HuH-7 (cell line): ENCODE data around the gene RPS18.

Source experiments
- DNase-seq: peaks from one replicate; pipeline ENCODE4 v3.0.0; 2011; ENCODE audit warnings: low spot score

Gene RPS18

DNA sequence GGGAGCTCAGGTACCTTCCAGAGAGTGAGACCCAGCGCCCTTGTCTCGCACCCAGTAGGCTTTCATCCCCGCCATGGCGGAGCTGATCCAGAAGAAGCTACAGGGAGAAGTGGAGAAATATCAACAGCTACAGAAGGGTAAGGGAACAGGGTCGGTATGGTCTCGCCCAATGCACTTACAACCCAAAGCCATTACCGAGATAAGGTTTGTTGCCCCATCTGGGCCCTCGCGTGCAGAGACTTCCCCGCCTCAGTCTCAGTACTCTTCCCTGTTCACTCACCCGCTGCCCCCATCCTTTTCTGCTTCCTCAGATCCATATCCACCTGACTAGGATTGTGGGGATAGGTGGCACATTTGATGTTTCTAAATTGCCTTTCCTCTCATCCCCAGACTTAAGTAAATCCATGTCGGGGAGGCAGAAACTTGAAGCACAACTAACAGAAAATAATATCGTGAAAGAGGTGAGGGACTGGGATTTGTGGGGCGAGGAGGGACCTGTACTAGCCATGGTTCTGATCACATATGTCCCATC lies 18.0 kb downstream of the RPS18 start:
- no peak for DNase-seq

GRCh38 chr6:33290459-33290858 lies 18.6 kb downstream of the RPS18 start:
- no peak for DNase-seq

DNA sequence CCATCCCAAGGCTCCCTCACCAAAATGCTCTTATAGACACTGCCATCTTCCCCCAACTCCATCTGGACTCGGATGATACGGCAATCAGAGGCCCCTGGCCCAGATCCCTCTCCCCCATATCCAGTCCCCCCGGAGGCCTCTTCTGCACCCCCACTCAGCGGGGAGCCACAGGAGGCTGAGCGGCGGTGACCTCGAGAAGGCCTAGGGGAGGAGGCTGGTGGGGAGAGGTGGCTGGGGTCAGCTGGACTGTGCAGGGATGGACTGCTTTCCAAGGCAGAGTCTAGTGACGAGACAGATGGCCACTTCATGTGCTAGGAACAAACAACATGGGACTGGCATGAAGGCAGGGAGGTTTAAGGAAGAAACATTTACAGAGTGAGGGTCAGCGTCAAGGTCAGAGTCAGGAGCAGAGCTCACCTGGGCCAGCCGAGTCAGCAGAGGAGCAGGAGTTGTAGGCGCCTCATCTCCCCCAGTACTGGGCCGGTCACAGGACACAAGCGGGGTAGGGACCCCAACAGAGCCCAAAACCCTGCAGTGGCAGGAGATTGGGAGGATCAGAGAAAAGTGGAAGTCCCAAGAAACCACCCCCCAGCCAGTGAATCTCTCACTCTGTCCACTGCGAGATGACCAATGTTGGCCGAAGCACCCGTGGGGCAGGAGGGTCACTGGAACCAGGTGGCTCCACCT lies 21.3 kb downstream of the RPS18 start:
- no peak for DNase-seq

DNA sequence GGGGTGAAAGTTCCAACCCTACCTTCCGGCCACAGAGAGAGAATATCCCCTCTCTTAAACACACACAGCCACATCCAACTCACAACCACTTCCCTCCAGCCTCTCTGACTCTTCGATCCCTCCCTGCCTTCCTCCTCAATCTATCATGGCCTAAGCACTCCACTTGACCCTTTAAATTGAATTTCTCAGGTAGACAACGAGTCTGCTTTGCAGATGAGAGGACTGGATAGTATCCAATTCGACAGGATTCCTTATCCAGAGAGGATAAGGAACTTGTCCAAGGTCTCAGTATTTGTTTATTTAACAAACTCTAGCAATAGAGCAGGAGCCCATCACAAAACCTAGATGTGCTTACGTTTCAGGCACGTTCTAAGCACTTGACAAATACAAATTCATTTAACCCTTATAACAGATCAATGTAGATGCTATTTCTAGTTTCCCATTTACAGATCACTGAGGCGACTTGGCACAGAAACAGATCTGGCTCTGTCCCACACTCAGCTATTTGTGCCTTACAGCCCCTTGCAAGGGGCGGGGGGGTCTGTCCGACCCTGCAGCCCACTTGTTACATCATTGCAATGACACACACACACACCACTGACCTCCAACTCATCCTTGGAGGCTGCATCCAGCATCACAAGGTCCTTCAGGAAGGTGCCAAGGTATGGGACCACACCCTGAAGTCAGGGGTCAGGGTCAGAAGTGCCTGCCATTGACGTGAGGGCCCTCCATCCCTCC lies 22.4 kb downstream of the RPS18 start:
- DNase-seq: no peak

- no peak for DNase-seq
Measured at GRCh38 chr6:33295621-33296369, 23.9 kb downstream of the RPS18 start.

GRCh38 chr6:33296797-33297405 lies 25.0 kb downstream of the RPS18 start:
- no peak for DNase-seq

- DNase-seq: peak; percentile 47
Measured at GRCh38 chr6:33297406-33297955, 25.6 kb downstream of the RPS18 start.

- peak; percentile 51 for DNase-seq
Measured at GRCh38 chr6:33297956-33298772, 26.3 kb downstream of the RPS18 start.

DNA sequence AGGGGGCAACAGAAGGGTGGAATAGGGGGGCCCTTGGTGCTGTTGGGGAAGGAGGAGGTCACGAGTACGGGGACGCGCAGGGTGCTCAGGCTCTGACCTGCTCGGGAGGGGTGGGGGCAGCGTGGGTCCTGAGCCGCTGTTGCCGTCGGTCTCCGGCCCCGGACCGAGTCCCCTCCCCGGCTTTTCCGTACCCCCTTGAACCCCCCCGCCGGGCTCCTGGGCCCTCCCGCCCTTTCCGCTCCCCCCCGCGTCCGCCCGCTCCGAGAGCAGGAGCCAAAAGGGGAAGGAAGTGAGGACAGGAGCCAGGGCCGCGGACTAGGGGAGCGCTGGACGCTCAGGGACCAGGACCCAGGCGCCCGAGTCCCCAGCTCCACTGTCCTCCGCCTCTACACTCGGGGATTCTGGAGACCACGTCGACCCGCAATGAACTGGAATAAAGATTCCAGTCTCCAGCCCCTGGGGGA lies 26.9 kb downstream of the RPS18 start, which contains the start of gene RGL2:
Gene RGL2, minus strand, starts transcription at position 170 of the 464 bp plus-strand sequence. CDS start 332 bp downstream, outside the sequence.
- DNase-seq: peak; percentile 14

DNA sequence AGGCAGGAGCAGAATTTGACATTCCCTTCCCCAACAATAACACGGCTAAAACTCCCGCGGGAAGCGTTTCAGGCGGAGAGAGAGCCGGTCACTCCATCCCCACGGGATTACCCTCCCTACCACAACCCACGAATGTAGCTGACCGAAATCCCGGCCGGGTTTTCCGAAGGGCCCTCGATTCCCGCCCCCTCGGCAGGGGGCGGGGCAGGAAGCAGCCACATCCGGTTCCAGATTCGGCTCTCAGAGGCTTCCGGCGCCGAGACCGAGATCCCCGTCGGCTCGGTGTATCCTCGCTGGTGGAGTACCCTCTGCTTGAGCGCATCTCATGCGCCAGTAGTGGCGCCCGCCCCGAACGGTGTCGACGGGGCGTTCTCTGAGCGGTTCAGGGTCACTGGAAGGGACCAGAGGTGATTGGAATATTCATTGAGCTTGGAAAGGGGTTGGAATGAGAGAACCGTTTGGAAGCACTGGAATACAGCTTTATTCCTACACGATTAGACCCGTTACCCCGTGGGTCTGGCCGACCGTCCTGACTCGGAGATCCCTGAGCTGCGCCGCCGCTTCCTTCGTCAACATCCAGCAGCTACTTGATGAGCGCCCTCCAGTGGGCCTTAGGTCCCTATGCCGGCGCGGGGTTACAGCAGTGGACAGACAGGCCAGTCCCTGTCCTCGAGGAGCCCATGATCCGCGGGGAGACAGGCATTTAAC lies 27.5 kb downstream of the RPS18 start:
- peak; percentile 78 for DNase-seq

DNA sequence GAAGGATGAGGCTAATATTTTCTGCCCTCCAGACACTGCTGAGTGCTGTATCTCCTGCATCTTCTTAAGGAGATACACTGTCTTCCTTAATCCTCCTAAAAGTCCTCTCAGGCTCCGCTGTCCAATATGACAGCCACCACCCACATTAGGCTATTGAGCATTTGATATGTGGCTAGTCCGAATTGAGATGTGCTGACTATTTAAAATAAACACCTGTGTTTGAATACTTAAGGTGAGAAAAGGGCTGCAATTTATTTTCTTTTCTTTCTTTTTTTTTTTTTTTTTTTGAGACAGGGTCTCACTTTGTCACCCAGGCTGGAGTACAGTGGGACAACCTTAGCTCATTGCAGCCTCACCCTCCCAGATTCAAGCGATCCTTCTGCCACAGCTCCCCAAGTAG lies 30.0 kb downstream of the RPS18 start:
- DNase-seq: no peak

DNA sequence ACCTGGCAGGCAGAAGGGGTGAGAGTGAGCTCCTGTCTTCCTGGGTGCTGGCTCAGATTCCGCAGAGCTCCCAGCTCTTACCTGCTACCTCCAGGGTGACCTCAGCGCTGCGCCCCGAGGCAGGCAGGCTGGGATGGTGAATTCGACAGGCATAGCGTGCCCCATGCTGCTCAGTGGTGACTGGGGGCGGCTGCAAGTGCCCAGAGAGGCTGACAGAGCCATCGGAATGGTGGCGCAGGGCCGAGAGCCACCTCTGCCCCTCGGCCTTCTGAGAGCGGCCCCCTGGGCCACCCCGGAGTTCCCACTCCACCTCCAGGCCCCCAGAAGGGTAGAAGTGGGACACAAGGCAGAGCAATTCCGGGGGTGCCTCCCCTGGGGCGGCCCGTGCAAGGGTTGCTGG lies 32.3 kb downstream of the RPS18 start:
- DNase-seq: no peak

GRCh38 chr6:33305052-33305451 lies 33.2 kb downstream of the RPS18 start:
- no peak for DNase-seq

DNA sequence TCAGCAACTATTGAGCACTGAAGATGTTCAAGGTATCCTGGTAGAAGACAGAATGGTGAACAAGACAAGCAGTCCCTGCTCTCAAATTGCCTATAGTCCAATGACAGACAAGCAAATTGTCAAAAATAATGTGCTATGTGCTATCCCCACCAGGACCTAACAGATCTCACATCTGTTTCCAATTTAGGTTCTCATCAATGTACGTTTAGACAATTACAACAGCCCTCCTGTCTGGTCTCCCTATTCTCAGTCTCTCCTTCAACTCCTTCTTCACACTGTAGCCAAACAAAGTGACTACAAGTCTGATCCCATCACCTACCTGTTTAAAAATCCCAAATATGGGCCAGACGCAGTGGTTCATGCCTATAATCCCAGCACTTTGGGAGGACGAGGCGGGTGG lies 34.5 kb downstream of the RPS18 start:
- no peak for DNase-seq

- peak; percentile 78 for DNase-seq
Measured at GRCh38 chr6:33312361-33313104, 40.7 kb downstream of the RPS18 start.

DNA sequence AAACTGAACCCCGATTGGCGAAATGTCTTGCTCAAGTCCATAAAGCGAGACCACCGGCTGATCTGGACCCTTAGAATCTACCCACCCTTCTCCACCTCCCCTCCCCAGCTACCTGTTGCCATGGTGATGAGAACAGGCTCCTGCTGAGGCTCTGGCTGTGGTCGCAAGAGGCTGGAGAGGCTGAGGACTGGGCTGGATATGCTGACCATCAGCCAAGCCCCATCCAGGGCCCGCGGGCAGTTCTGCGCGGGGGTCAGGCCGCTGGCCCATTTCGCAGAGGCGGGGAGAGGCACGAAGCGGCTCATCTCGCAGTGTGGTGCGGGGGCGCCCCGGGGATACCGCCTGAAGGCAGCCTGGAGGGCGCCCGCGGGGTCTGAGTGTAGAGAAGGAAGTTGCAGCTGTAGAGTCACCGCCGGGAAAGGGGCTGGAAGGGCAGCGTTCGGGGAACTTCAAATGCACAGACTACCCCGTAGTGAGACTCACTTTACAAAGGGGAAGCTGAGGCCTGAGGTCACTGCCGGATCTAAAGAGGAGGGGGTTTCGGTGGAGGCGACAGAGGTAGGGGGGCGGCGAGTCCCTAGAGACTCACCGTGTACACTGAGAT lies 41.3 kb downstream of the RPS18 start:
- DNase-seq: peak; percentile 30

GRCh38 chr6:33313709-33314514 lies 42.0 kb downstream of the RPS18 start, which contains the start of gene TAPBP:
Gene TAPBP, minus strand, starts transcription at chr6:33314078. Its CDS starts 37 bp downstream, at chr6:33314041.
- DNase-seq: peak; percentile 53

DNA sequence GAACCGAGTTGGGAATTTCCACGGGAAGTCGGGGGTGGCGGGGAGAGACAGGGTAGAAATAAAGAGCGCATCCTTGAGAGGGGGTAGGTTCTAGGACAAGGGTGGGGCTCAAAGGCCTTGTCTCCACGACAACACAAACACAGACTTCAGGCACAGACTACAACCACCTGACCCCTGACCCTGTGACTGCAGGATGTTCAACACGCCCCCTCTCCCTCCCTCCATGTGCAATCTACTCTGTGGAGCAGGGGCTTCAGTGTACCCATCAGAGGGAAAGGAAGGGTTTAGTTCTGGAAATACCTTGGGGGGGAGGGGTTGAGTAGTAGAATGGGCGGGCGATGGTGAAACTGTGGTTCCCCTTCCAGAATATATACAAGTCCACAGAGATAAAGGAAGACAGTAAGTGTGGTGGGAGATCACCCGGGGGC lies 42.7 kb downstream of the RPS18 start:
- peak; percentile 61 for DNase-seq
